Measurements from ENCODE around the gene CC2D1A.

CC2D1A gene

GRCh38 chr19:13880059-13881043, 25.6 kb upstream of the CC2D1A start:
- peak; percentile 94 for FAIRE-seq

GRCh38 chr19:13881251-13881691, 24.7 kb upstream of the CC2D1A start:
- FAIRE-seq = no peak

- no peak for FAIRE-seq
These were observed 24.1 kb upstream of the CC2D1A start for GRCh38 chr19:13881692-13882418.

GRCh38 chr19:13882419-13882795, 23.6 kb upstream of the CC2D1A start:
- FAIRE-seq = no peak

GRCh38 chr19:13882836-13883235, 23.2 kb upstream of the CC2D1A start:
- FAIRE-seq = no peak

- FAIRE-seq = no peak
These were observed 22.4 kb upstream of the CC2D1A start for GRCh38 chr19:13883516-13884064.

GRCh38 chr19:13884726-13885591, 21.0 kb upstream of the CC2D1A start:
- no peak for FAIRE-seq

GRCh38 chr19:13885826-13886365, 20.1 kb upstream of the CC2D1A start:
- FAIRE-seq = no peak

GRCh38 chr19:13887018-13887436, 19.0 kb upstream of the CC2D1A start:
- FAIRE-seq = no peak

- FAIRE-seq = no peak
These were observed 18.5 kb upstream of the CC2D1A start for GRCh38 chr19:13887517-13887916.

GRCh38 chr19:13888281-13888680, 17.7 kb upstream of the CC2D1A start:
- FAIRE-seq = no peak

- FAIRE-seq = no peak
These were observed 15.9 kb upstream of the CC2D1A start for GRCh38 chr19:13890136-13890535.

GRCh38 chr19:13892870-13893269, 13.1 kb upstream of the CC2D1A start:
- no peak for FAIRE-seq

GRCh38 chr19:13894552-13894951, 11.4 kb upstream of the CC2D1A start:
- FAIRE-seq = no peak

- peak; percentile 97 for FAIRE-seq
These were observed 9.8 kb upstream of the CC2D1A start for GRCh38 chr19:13896227-13896626.

GRCh38 chr19:13899393-13899792, 6.6 kb upstream of the CC2D1A start:
- no peak for FAIRE-seq

GRCh38 chr19:13899912-13900584, 6.0 kb upstream of the CC2D1A start:
- no peak for FAIRE-seq

- FAIRE-seq = no peak
These were observed 2.9 kb upstream of the CC2D1A start for GRCh38 chr19:13902993-13903555.

GRCh38 chr19:13906521-13906904, 512 bp downstream of the CC2D1A start:
- no peak for FAIRE-seq

- FAIRE-seq = no peak
These were observed 909 bp downstream of the CC2D1A start for GRCh38 chr19:13906910-13907309.

- FAIRE-seq = no peak
These were observed 2.7 kb downstream of the CC2D1A start for GRCh38 chr19:13908674-13909073.

Data from G401.6 (cell line).